Vagina (tissue), 2 donors: ENCODE data around the gene SETD1A.

Experiments
- POLR2A ChIP-seq, 2 donors: fragments of 450-650 bp; IDR thresholded peaks; one replicate each; pipeline ENCODE4 v1.6.1; 2017; ENCODE audit warnings: antibody characterized with exemption in 2 of 2, mild to moderate bottlenecking in 2 of 2, moderate library complexity in 2 of 2
- TF ChIP-seq, protein P1 (sequence below), 3 experiments: fragments of 450-650 bp in 2 of 3; fragments of 200-600 bp in 1 of 3; sonication (generic) in 1 of 3; IDR thresholded peaks; one replicate each; pipeline ENCODE4 v1.5.1; 2017 to 2019; ENCODE audit warnings: antibody characterized with exemption in 3 of 3, mild to moderate bottlenecking in 2 of 3, moderate library complexity in 2 of 3

DNA sequence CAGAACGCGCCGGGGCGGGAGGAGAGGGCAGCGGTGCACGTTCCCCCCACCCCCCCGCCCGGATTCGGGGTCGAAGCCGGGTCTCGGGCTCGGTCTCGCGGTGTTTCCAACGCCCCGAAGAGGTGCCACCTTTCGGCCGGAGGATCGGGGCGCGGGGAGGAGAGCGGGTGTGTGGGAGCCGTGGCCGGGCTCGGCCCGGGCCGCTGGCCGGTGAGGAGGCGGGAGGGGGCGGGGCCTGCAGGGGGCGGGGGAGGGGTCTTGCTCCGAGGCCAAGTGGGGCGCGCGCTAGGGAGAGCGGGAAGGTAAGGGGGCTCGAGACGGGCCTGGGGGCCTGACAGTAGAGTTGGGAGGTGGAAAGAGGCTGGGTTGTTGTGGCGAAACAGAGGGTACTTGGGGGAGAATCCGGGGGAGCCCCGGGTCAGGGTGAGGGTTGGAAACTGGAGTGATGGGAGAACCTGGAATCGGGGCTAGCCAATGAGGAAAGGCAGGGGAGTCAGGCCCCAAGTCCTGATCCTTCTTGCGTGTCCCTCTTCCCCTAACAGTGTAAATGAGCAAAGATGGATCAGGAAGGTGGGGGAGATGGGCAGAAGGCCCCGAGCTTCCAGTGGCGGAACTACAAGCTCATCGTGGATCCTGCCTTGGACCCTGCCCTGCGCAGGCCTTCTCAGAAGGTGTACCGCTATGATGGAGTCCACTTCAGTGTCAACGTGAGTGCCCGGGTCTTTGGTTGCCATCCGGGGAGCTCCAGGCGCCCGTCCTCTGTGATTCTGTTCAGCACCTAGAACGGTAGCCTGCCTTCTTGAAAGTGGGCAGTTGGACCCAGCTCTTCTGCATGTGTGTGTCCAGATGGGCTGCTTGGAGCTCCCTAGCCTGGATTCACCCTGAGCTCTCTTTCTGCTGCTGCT lies 873 bp downstream of the SETD1A start:
- no peak for TF ChIP-seq POLR2A (IDR thresholded peaks at IDR 0.05)
- TF ChIP-seq, protein P1, sequence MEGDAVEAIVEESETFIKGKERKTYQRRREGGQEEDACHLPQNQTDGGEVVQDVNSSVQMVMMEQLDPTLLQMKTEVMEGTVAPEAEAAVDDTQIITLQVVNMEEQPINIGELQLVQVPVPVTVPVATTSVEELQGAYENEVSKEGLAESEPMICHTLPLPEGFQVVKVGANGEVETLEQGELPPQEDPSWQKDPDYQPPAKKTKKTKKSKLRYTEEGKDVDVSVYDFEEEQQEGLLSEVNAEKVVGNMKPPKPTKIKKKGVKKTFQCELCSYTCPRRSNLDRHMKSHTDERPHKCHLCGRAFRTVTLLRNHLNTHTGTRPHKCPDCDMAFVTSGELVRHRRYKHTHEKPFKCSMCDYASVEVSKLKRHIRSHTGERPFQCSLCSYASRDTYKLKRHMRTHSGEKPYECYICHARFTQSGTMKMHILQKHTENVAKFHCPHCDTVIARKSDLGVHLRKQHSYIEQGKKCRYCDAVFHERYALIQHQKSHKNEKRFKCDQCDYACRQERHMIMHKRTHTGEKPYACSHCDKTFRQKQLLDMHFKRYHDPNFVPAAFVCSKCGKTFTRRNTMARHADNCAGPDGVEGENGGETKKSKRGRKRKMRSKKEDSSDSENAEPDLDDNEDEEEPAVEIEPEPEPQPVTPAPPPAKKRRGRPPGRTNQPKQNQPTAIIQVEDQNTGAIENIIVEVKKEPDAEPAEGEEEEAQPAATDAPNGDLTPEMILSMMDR (IDR thresholded peaks at IDR 0.05): no peak
